Cardiac fibroblast (primary cell): ENCODE results near the gene PTPRN2.
"Not testable (repeated sequence)": the region's sequence is repeated elsewhere in the genome, so short reads cannot be mapped to it uniquely, and the experiment has no call there.

Experiments used
- DNase-seq, 2 donors: peaks; one replicate each; pipeline versions ENCODE4 v3.0.0 to v3.0.0-alpha.2; 2010; ENCODE audit warnings: low read depth in 2 of 2
- H3K4me3 ChIP-seq, 2 donors: replicated peaks in 1 of 2; 1 replicate in 1 of 2; 2 replicates in 1 of 2; pipeline ENCODE4 v1.5.1; 2011; ENCODE audit warnings: low read depth in 2 of 2, low read length in 2 of 2, mild to moderate bottlenecking in 2 of 2, moderate library complexity in 1 of 2
- CTCF ChIP-seq: IDR thresholded peaks from one replicate; pipeline ENCODE4 v1.5.1; 2011; ENCODE audit warnings: low read depth, mild to moderate bottlenecking, low read length, inconsistent platforms

Gene PTPRN2

GRCh38 chr7:157708919-157709295 is 878.7 kb downstream of the PTPRN2 start:
- H3K4me3 ChIP-seq, result no peak overlapping the region
- no peak for TF ChIP-seq CTCF
- no peak for DNase-seq

GRCh38 chr7:157707983-157708918 is 879.4 kb downstream of the PTPRN2 start:
- no peak for TF ChIP-seq CTCF
- no peak overlapping the region for H3K4me3 ChIP-seq
- DNase-seq, result no peak

- no peak overlapping the region for H3K4me3 ChIP-seq
- no peak for TF ChIP-seq CTCF
- no peak for DNase-seq
Observed at GRCh38 chr7:157704365-157704764, 883.3 kb downstream of the PTPRN2 start.

GRCh38 chr7:157703534-157704195 is 884.0 kb downstream of the PTPRN2 start:
- TF ChIP-seq CTCF, result no peak
- no peak for DNase-seq
- no peak overlapping the region for H3K4me3 ChIP-seq

- TF ChIP-seq CTCF, result no peak
- no peak overlapping the region for H3K4me3 ChIP-seq
- no peak for DNase-seq
Observed at GRCh38 chr7:157703131-157703530, 884.5 kb downstream of the PTPRN2 start.

- DNase-seq, result no peak
- H3K4me3 ChIP-seq, result no peak overlapping the region
- no peak for TF ChIP-seq CTCF
Observed at GRCh38 chr7:157702311-157703023, 885.2 kb downstream of the PTPRN2 start.

GRCh38 chr7:157701395-157702180 is 886.0 kb downstream of the PTPRN2 start:
- not testable (repeated sequence) for DNase-seq, H3K4me3 ChIP-seq
